Activated naive CD8-positive, alpha-beta T cell (primary cell): ENCODE measurements around the gene KCTD3.

Experiments
- H3K27ac Mint-ChIP-seq: one replicate; pipeline ENCODE4 v1.8.0; 2021; ENCODE audit warnings: mixed read lengths
- H3K27me3 Mint-ChIP-seq: one replicate; pipeline ENCODE4 v1.8.0; 2021; ENCODE audit warnings: mixed read lengths
- H3K36me3 Mint-ChIP-seq: one replicate; pipeline ENCODE4 v1.8.0; 2021; ENCODE audit warnings: mixed read lengths
- H3K4me1 Mint-ChIP-seq: one replicate; pipeline ENCODE4 v1.8.0; 2021; ENCODE audit warnings: low read depth, mixed read lengths
- H3K4me3 Mint-ChIP-seq: one replicate; pipeline ENCODE4 v1.8.0; 2021; ENCODE audit warnings: mild to moderate bottlenecking, mixed read lengths
- H3K9me3 Mint-ChIP-seq: one replicate; pipeline ENCODE4 v1.8.0; 2021; ENCODE audit warnings: low read depth, mixed read lengths

Gene KCTD3

DNA sequence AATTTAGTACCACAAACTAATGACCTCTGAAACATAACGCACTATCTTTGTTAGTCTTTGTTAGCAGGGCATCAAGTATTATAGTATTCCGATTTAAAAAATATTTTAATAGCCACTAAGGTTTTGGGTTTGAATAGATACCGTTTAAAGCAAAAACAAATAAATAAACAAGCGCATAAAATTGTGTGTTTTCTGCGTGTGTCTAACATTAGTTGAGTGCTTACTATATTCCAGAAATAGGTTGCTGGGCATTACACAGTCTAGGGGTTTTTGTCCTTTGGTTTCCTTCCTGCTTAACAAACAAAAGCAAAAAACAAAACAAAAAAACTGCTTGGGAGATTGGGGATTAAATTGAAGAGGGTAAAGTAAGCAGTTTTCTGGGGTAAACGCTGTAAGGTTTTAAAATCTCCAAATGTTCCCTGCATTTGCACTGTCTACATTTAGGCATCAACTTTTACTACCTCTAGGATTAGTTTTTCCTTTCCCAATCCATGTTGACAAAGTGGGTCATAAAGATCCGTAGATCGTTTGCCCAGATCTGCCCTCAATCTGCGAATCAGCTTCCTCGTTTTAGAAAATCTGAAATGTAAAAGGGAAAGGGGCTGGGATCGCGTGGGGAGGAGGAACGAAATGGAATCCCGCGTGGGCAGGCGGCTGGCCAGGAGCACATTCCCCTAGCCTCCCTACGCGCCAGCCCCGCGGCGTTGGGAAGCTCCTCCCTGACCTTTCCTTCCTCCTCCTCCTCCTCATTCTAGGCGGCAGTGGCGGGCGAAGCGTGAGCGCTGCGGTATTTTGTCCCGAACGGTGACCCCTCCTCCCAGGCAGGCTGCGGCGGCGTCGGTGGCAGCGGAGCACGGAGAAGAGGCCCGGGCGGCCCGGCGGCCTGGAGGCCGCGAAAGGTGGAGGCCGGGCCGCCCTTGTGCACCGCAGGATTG lies at the start of gene KCTD3:
TSS of gene KCTD3 (plus strand) at position 749 of the 935 bp plus-strand sequence. CDS start 382 bp downstream, outside the sequence.
- peaks cover 12% of the 10 kb centered on the region for H3K4me1 Mint-ChIP-seq
- H3K27me3 Mint-ChIP-seq, result peaks cover 4% of the 10 kb centered on the region
- H3K36me3 Mint-ChIP-seq, result no peaks in the 10 kb centered on the region
- no peaks in the 10 kb centered on the region for H3K9me3 Mint-ChIP-seq
- peak within 1 kb of the TSS; percentile 85 for H3K4me3 Mint-ChIP-seq
- H3K27ac Mint-ChIP-seq, result peak within 1 kb of the TSS; percentile 35

GRCh38 chr1:215517441-215517891 lies 49.6 kb upstream of the KCTD3 start:
- Mint-ChIP-seq H3K36me3 (no peaks in the 10 kb centered on the region), H3K27me3 (no peaks in the 10 kb centered on the region), H3K4me3 (no peak overlapping the region), H3K9me3 (no peaks in the 10 kb centered on the region), H3K27ac (no peak overlapping the region), H3K4me1 (no peaks in the 10 kb centered on the region)

DNA sequence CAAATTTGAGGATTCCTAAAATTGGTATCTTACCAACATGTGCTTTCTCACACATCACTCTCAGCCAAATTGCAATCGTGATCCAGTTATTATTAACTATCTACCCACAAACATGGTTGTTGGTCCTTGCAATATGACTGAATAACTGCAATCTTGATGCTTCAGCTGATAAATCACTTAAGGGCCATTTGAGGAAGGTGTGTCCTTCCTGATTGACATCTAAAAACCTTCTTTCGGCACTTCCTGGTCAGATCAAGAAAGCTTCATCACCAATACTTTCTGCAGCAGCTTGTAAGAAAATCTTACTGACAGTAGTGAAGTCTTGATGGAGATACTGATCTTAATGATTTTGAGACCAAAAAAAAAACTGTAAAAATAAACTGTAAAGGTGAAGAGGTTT lies 48.5 kb upstream of the KCTD3 start:
- Mint-ChIP-seq H3K27me3 (no peaks in the 10 kb centered on the region), H3K27ac (no peak overlapping the region), H3K9me3 (no peaks in the 10 kb centered on the region), H3K4me1 (no peaks in the 10 kb centered on the region), H3K4me3 (no peak overlapping the region), H3K36me3 (no peaks in the 10 kb centered on the region)

DNA sequence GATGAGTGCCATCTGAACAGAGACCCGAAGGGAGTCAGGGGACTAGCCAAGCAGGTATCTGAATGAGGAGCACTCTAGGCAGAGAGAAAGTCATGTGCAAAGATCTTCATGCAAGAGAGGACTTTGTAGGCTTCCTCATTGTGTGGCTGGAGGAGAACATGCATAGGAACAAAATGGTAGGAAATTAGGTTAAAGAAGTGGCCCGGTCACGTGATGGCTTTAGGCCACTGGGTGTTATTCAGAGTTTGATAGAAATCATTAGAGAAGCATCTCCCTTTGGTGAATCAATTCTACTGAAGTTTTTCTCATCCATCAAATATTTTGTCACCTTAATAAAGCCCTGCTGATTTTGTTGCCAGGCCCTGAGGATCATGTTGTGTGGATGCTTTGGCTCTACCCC lies 45.8 kb upstream of the KCTD3 start:
- Mint-ChIP-seq H3K4me3 (no peak overlapping the region), H3K36me3 (no peaks in the 10 kb centered on the region), H3K4me1 (no peaks in the 10 kb centered on the region), H3K27me3 (peaks cover 1% of the 10 kb centered on the region), H3K9me3 (no peaks in the 10 kb centered on the region), H3K27ac (no peak overlapping the region)

- H3K4me1 Mint-ChIP-seq, result no peaks in the 10 kb centered on the region
- H3K27me3 Mint-ChIP-seq, result peaks cover 1% of the 10 kb centered on the region
- H3K27ac Mint-ChIP-seq, result no peak overlapping the region
- H3K4me3 Mint-ChIP-seq, result no peak overlapping the region
- no peaks in the 10 kb centered on the region for H3K9me3 Mint-ChIP-seq
- H3K36me3 Mint-ChIP-seq, result no peaks in the 10 kb centered on the region
These were observed 43.8 kb upstream of the KCTD3 start for GRCh38 chr1:215523128-215523861.

DNA sequence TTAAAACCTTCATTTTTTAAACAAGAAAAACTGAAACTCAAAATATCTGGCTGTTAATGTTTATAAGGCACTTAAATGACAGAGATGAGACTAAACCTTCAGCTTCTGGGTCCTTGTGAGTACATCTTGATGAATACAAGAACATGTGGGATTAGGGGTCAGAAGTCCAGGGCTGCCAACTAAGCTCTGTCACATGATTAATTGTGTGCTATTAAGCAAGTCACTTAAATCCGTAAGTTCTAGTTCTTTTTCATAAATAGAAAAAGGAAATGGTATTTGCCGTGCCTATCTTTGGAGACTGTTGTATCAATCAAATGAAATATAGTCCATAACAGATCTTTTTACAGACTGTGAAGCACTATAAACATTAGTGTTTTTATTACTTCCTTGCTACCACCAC lies 43.2 kb upstream of the KCTD3 start:
- Mint-ChIP-seq H3K9me3 (no peaks in the 10 kb centered on the region), H3K4me1 (no peaks in the 10 kb centered on the region), H3K27ac (no peak overlapping the region), H3K36me3 (no peaks in the 10 kb centered on the region), H3K4me3 (no peak overlapping the region), H3K27me3 (peaks cover 4% of the 10 kb centered on the region)

DNA sequence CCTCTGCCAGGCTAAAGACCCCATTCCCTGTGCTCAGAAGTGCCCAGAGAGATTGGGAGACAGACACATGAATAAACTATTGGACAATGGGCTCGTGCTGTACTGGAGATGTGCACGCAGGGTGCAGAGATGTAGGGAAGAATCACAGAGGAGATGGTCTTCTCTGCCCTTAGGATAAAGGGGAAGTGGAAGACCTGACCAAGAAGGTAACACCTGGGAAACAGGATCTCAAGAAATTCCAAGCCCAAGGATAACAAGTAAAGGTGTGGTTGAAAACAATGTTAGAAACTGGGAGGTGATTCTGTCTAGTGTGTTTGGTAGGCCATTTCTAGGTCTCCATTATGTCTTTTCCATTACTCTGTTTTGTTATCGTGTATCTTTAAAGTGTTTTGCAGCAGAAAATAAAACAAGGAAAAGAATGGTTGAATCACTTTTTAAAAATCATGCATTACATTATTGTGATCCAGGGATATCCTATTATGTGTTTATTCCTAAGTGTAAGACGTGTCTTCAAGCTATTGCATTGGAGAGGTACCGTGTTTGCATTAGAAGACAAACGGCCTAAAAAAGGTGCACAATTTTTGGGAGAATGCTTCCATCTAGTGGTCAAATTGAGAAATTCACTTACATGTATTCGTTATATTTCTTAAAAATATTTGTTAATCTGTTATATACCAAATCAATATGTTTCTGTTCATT lies 40.8 kb upstream of the KCTD3 start:
- Mint-ChIP-seq H3K27ac (no peak overlapping the region), H3K36me3 (no peaks in the 10 kb centered on the region), H3K4me1 (no peaks in the 10 kb centered on the region), H3K9me3 (no peaks in the 10 kb centered on the region), H3K27me3 (peaks cover 6% of the 10 kb centered on the region), H3K4me3 (no peak overlapping the region)

DNA sequence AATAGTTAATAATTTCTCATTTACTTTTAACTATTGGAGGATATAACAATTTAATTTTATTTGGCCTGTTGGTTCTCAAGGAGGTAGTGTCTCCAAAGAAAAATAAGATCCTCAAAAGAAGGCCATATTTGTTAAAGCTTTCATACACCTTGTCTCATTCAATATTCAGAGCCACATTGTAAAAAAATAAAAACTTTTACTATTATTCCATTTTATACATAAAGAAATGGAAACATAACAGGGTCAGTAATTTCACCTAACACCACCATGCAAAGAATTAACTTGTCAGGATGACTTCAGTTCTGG lies 40.3 kb upstream of the KCTD3 start:
- no peak overlapping the region for H3K27ac Mint-ChIP-seq
- H3K9me3 Mint-ChIP-seq, result no peaks in the 10 kb centered on the region
- peaks cover 6% of the 10 kb centered on the region for H3K27me3 Mint-ChIP-seq
- H3K36me3 Mint-ChIP-seq, result no peaks in the 10 kb centered on the region
- H3K4me3 Mint-ChIP-seq, result no peak overlapping the region
- no peaks in the 10 kb centered on the region for H3K4me1 Mint-ChIP-seq

DNA sequence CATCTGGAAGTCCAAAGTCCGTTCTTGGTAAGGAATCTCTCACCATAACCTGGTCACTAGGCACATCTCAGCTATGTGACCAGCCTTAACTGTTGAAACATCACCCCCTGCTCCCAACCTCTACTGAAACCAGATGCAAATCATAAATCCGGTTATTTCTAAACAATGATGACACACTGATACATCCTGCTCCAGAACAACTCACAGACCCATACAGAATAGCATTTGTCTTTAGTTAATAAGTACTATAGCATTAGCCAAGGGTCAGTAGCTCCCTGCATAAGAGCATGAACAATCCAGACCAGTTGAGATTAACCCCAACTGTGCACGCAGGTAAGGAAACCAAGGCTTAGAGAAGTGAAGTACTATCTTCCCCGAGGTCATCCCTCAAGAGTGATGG lies 38.0 kb upstream of the KCTD3 start:
- H3K27me3 Mint-ChIP-seq, result peaks cover 9% of the 10 kb centered on the region
- no peaks in the 10 kb centered on the region for H3K9me3 Mint-ChIP-seq
- no peak overlapping the region for H3K27ac Mint-ChIP-seq
- no peaks in the 10 kb centered on the region for H3K4me1 Mint-ChIP-seq
- H3K36me3 Mint-ChIP-seq, result no peaks in the 10 kb centered on the region
- H3K4me3 Mint-ChIP-seq, result no peak overlapping the region

DNA sequence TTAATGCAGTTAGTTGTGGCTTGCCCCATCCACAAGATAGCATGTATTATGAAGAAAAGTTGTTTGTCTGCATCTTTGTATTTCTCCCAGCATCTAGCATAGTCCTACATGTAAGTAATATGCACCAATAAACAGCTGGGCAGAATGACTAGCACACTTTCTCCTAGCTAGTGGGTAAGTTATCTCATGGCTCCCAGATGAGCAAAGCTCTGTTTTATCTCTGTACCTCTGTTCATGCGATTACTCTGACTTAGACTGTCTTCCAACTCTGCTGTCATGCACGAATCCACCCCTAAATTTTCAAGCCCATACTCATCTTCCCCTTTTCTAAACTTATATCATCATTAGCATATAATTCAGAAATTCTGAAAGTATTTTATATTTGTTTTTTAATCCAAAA lies 37.5 kb upstream of the KCTD3 start:
- Mint-ChIP-seq H3K9me3 (no peaks in the 10 kb centered on the region), H3K27me3 (peaks cover 9% of the 10 kb centered on the region), H3K27ac (no peak overlapping the region), H3K36me3 (no peaks in the 10 kb centered on the region), H3K4me3 (no peak overlapping the region), H3K4me1 (no peaks in the 10 kb centered on the region)

- no peaks in the 10 kb centered on the region for H3K36me3 Mint-ChIP-seq
- H3K4me3 Mint-ChIP-seq, result no peak overlapping the region
- peaks cover 9% of the 10 kb centered on the region for H3K27me3 Mint-ChIP-seq
- no peak overlapping the region for H3K27ac Mint-ChIP-seq
- H3K4me1 Mint-ChIP-seq, result no peaks in the 10 kb centered on the region
- no peaks in the 10 kb centered on the region for H3K9me3 Mint-ChIP-seq
These were observed 36.6 kb upstream of the KCTD3 start for GRCh38 chr1:215530401-215530984.

DNA sequence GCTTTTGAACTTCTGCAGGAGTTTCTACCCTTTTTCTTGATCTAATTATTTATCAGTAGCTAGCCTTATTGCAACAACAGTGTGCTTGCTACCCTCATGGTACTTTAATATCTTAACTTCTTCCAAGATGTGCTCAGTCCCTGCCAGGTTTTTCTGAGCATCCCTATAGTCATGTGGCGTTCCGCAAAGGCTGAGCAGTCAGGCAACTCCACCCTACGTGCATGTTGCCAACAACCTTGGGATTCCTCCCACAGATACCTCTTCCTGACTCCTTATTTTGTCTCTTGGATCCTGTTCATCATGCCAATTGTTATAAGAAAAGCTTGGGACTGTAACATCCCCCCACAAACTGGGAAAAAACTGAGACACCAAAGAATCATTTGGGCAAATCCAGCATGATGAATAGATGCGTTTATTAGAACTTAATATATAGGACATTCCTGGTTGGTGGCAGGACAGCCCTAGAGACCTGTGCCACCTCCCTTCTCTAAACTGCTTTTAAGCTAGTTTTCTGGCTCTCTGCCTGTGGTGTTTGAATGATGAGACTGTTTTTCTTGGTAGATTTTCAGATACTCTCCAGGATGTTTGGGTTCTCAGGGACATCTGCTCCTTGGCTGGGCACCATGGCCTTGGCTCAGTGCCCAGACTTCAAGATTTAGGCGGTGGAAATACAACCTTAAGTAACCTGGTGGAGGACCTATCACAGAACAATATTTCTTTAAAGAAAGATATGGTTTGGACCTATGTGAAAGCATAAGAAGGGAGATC lies 27.1 kb upstream of the KCTD3 start:
- Mint-ChIP-seq H3K36me3 (no peaks in the 10 kb centered on the region), H3K9me3 (no peaks in the 10 kb centered on the region), H3K27ac (no peak overlapping the region), H3K4me1 (no peaks in the 10 kb centered on the region), H3K4me3 (no peak overlapping the region), H3K27me3 (peaks cover 11% of the 10 kb centered on the region)

DNA sequence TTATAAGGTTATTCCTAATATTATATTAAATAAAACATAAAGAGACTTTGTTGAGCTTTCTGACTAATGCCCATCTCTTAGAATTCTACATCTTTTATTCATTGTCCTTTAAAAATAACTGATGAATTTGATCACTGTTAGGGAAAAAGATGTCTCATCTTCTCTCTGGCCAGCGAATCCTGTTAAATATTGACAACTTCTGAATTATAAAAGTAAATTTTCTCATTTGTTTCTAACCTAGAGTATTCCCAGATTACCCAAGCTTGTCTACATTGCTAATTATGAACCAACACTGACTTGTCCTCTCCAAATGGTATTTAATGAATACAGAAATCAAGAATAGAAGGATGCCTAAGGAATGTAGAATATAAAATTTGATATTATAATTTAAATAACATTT lies 24.8 kb upstream of the KCTD3 start:
- no peak overlapping the region for H3K4me3 Mint-ChIP-seq
- no peak overlapping the region for H3K27ac Mint-ChIP-seq
- no peaks in the 10 kb centered on the region for H3K9me3 Mint-ChIP-seq
- H3K4me1 Mint-ChIP-seq, result no peaks in the 10 kb centered on the region
- no peaks in the 10 kb centered on the region for H3K36me3 Mint-ChIP-seq
- H3K27me3 Mint-ChIP-seq, result peaks cover 11% of the 10 kb centered on the region

- H3K9me3 Mint-ChIP-seq, result no peaks in the 10 kb centered on the region
- H3K27ac Mint-ChIP-seq, result no peak overlapping the region
- no peak overlapping the region for H3K4me3 Mint-ChIP-seq
- H3K4me1 Mint-ChIP-seq, result no peaks in the 10 kb centered on the region
- H3K27me3 Mint-ChIP-seq, result peaks cover 11% of the 10 kb centered on the region
- no peaks in the 10 kb centered on the region for H3K36me3 Mint-ChIP-seq
These were observed 23.9 kb upstream of the KCTD3 start for GRCh38 chr1:215543191-215543606.
